Psoas muscle (tissue), 8 donors: ENCODE measurements around the gene CCAR1. TPM values are rescaled to one million over a fixed set of nuclear protein-coding genes. Genes with fewer than 3 reads are reported as not detected.
"Not testable (repeated sequence)": the region's sequence is repeated elsewhere in the genome, so short reads cannot be mapped to it uniquely, and the experiment has no call there.

Experiments
- ATAC-seq, 4 donors: fragments of 200-7000 bp; cut with Tn5 transposase; one replicate each; pipeline ENCODE4 v1.9.1; 2020; ENCODE audit warnings: moderate library complexity in 3 of 4, mild to moderate bottlenecking in 2 of 4
- DNase-seq, 2 donors: peaks; one replicate each; pipeline ENCODE4 v3.0.0-alpha.2; 2020
- H3K27ac ChIP-seq: fragments of 200-600 bp; one replicate; pipeline ENCODE4 v1.8.0; 2022
- H3K27me3 ChIP-seq, 3 donors: fragments of 200-600 bp in 1 of 3; one replicate each; pipeline versions ENCODE4 v1.6.1 to v1.8.0; 2013 to 2022; ENCODE audit warnings: low read length in 2 of 3, mild to moderate bottlenecking in 2 of 3, moderate library complexity in 1 of 3; ENCODE audit not compliant: insufficient read depth in 3 of 3
- H3K36me3 ChIP-seq, 2 donors: fragments of 200-600 bp in 1 of 2; one replicate each; pipeline versions ENCODE4 v1.6.1 to v1.8.0; 2013 to 2022; ENCODE audit warnings: low read depth in 1 of 2, mild to moderate bottlenecking in 1 of 2, moderate library complexity in 1 of 2; ENCODE audit not compliant: insufficient read depth in 1 of 2
- H3K4me1 ChIP-seq: fragments of 200-600 bp; one replicate; pipeline ENCODE4 v1.8.0; 2022
- H3K4me3 ChIP-seq: fragments of 200-600 bp; one replicate; pipeline ENCODE4 v1.8.0; 2022; ENCODE audit warnings: mild to moderate bottlenecking
- H3K9me3 ChIP-seq: fragments of 200-600 bp; one replicate; pipeline ENCODE4 v1.8.0; 2022
- CTCF ChIP-seq: fragments of 200-600 bp; IDR thresholded peaks from one replicate; pipeline ENCODE4 v1.8.0; 2022; ENCODE audit warnings: antibody characterized with exemption
- WGBS, 3 donors: extraction: QIAGEN DNeasy Blood & Tissue Kit; methylation state at CpG; one replicate each; pipeline versions ENCODE4 v1.1.6 to v1.1.7; 2013; 5-methylcytosine and 5-hydroxymethylcytosine counted together
- intact Hi-C, 2 donors: fragments of 100-400 bp; cut with DNase I; formaldehyde crosslinking; loops; one replicate each; pipeline versions ENCODE4 v1.11.0 to v1.14.2; 2022
- polyA plus RNA-seq, 3 donors: library from polyadenylated mRNA; stranded (reverse); fragments of 200-250 nt; gene quantifications; one replicate each; pipeline ENCODE4 v1.2.3, GENCODE V29; 2013
- total RNA-seq, 4 donors: library from RNA; stranded (reverse); fragmentation: NEBNext Ultra II Directional in 2 of 4; extraction: Animal tissue kit (Norgen Biotek cat#: 25700) in 2 of 4; gene quantifications; one replicate each; pipeline versions ENCODE4 v1.2.1 to v1.2.4, GENCODE V29; 2021 to 2023
- donor health status: healthy with polysubstance abuse.
- donor health status: DM: no; HTN: no; CAD: no; lungs with moderate emphysema.
- donor health status: Bipolar disorder and iron deficiency.
- donor health status: healthy.
- donor health status: DM: yes; HTN: yes; CAD: no.
- donor health status: DM: no; HTN: no; CAD: no.
- donor health status: DM: no; HTN: no; CAD: no.
- donor health status: DM: yes; HTN: yes; CAD: no.

CCAR1 gene
- total and polyA plus RNA-seq, 7 donors = 22.1 to 52.8 (median 31.0) TPM

DNA sequence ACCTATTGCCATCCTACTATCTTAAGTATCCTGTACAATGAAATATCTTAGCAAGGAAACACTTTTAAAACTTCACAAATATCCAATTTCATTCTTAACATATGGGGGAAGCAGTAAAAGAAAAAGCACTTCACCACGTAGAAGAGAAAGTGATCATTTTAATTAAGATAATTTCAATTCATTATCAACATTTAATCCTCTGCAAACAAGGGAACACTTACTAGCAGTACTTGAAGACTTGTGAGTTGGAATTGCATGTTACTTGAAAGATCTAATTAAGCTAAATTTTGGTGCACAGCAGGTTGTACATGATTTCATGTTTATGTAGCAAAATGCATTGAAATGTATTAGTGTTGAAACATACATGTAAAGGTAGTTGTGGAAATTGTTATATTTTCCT lies 20.8 kb upstream of the CCAR1 start:
- intact Hi-C loops = no loop called here
- Histone ChIP-seq H3K36me3 (no peaks in the 10 kb centered on the region), H3K27me3 (no peaks in the 10 kb centered on the region), H3K27ac (no peak overlapping the region), H3K4me1 (peaks cover 3% of the 10 kb centered on the region), H3K4me3 (no peak overlapping the region), H3K9me3 (no peaks in the 10 kb centered on the region)
- no peak for ATAC-seq
- DNase-seq = no peak
- TF ChIP-seq CTCF = no peak
- 68 to 78% (median 73%) methylated on average over 1 of the region's 1 CpG for WGBS, 3 donors

GRCh38 chr10:68705548-68705947 lies 15.5 kb upstream of the CCAR1 start:
- intact Hi-C loops = no loop called here
- no peaks in the 10 kb centered on the region for H3K36me3 ChIP-seq
- no peak overlapping the region for H3K27ac ChIP-seq
- H3K4me3 ChIP-seq = no peak overlapping the region
- H3K4me1 ChIP-seq = peaks cover 6% of the 10 kb centered on the region
- DNase-seq = no peak
- no peaks in the 10 kb centered on the region for H3K9me3 ChIP-seq
- ATAC-seq = no peak
- TF ChIP-seq CTCF = no peak
- no peaks in the 10 kb centered on the region for H3K27me3 ChIP-seq
- WGBS, 3 donors = 83 to 100% (median 96%) methylated on average over 1 of the region's 1 CpG

DNA sequence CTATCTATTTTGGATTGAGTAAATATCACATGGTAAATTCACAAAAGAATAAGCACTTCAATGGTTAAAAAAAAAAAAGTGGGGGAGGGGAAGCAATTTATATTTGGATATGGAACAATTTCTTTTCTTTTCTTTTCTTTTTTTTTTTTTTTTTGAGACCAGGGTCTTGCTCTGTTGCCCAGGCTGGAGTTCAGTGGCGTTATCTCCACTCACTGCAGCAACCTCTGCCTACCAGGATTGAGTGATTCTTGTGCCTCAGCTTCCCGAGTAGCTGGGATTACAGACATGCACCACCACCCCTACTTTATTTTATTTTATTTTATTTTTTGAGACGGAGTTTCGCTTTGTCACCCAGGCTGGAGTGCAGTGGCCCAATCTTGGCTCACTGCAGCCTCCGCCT lies 12.1 kb upstream of the CCAR1 start:
- H3K4me3 ChIP-seq, DNase-seq, H3K4me1 ChIP-seq, H3K27me3 ChIP-seq, ATAC-seq, H3K9me3 ChIP-seq, intact Hi-C loops, H3K36me3 ChIP-seq, H3K27ac ChIP-seq: not testable (repeated sequence)
- WGBS, 3 donors = 84 to 99% (median 96%) methylated on average over 5 of the region's 5 CpGs

GRCh38 chr10:68713065-68713464 lies 8.0 kb upstream of the CCAR1 start:
- WGBS, 3 donors = 91 to 97% (median 94%) methylated on average over 10 to 13 of the region's 13 CpGs
- not testable (repeated sequence) for H3K27ac ChIP-seq, H3K9me3 ChIP-seq, H3K36me3 ChIP-seq, H3K27me3 ChIP-seq, H3K4me3 ChIP-seq, H3K4me1 ChIP-seq, DNase-seq, ATAC-seq
- intact Hi-C loops = loop anchor here in 1 of 2 donors (10.0 kb wide), 1 partner anchor 168 kb away; no protein-coding TSS in a partner anchor

DNA sequence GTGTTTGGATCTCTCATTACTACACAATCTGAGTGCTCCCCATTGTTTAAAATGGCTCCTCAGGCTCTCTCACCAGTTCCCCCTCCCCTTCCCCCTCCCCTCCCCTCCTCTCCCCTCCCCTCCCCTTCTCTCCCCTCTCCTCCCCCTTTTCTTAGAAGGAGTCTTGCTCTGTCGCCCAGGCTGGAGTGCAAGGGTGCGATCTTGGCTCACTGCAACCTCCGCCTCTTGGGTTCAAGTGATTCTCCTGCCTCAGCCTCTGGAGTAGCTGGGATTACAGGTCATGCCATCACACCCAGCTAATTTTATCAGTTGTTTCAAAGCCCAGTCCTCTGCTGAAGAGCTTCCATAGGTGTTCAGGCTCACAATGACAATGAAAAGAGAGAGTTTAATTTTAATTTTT lies 3.6 kb upstream of the CCAR1 start:
- H3K4me1 ChIP-seq = peaks cover 1% of the 10 kb centered on the region

More for the DNA sequence above, 3.6 kb upstream of the CCAR1 start:
- ATAC-seq (no peak), DNase-seq (no peak)
- Histone ChIP-seq H3K9me3 (no peaks in the 10 kb centered on the region), H3K27me3 (no peaks in the 10 kb centered on the region), H3K27ac (no peak overlapping the region), H3K4me3 (no peak overlapping the region), H3K36me3 (no peaks in the 10 kb centered on the region)
- TF ChIP-seq CTCF = no peak
- intact Hi-C loops = loop anchor here (5.0 to 10.0 kb wide), 2 partner anchors 173 to 190 kb away; partner anchors contain the start of gene SLC25A16 (in 1 of the 2)
- 87 to 88% (median 88%) methylated on average over 2 to 3 of the region's 3 CpGs for WGBS, 3 donors
